T-helper 2 cell treated with Interferon-gamma antibody and Interleukin-4, amounts not matched to agents 100 ng/mL and 5 ng/mL, for 36 hours (primary cell): Measurements from ENCODE around the gene CFAP74. TPM values are rescaled to one million over a fixed set of nuclear protein-coding genes. Genes with fewer than 3 reads are reported as not detected.
"Not testable (repeated sequence)": the region's sequence is repeated elsewhere in the genome, so short reads cannot be mapped to it uniquely, and the experiment has no call there.

Experiments
- intact Hi-C: fragments of 100-400 bp; cut with micrococcal nuclease; formaldehyde crosslinking; loops from one replicate; pipeline ENCODE4 v1.15.1; 2023
- total RNA-seq: library from RNA; stranded (reverse); gene quantifications from 2 replicates; pipeline ENCODE4 v1.2.3, GENCODE V29; 2022

The CFAP74 gene
- total RNA-seq, 1 donor from 2014 or later, result not detected

DNA sequence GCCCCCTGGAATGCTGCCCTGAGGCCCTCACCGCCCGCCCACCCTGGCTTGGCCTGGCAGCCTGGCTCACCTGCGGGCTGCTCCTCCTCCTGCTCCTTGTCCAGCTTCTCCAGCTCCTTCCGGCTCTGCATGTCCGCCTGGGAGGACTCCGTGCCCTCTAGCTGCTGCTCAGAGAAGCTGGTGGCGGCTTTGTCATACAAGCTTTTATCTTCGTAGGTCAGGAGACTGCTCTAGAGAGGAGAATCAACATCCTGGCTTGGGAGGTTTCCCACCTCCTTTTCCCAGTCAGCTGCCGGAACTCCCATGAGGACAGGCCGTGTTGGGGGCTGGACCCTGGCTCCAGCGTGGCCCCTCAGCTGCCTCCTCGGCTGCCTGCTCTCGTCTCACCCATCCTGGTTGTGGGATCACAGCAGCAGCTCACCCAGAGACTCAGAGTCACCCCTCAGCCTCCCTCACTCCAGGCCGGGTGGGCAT is 47.9 kb downstream of the CFAP74 start:
- intact Hi-C loops, result no loop called here

DNA sequence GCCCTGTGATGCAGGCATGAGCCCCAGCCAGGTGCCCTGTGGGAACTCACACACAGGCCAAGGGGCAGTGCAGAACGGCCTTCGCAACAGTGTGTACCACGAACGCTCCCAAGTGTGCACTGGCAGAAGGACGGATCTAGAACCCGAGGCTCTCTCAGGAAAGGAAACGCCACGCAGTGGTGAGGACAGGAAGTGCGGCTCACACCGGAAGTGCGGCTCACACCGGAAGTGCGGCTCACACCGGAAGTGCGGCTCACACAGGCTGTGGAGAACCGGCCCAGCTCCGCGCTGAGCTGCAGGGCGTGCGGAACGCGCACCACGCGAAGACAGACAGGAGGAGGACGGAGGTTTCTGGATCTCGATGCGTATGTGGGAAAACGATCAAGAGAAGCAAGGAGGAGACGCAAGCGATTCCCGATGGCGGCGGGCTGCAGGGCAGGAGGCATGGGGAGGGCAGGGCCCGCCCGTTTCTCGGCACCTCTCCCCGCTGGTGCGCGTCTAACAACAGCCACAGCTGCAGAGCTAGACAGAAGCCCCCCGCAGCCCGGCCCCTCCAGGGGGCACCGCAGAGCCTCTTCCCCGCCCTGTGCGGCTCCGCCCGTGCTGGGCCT is 48.6 kb downstream of the CFAP74 start:
- intact Hi-C loops, result no loop called here

DNA sequence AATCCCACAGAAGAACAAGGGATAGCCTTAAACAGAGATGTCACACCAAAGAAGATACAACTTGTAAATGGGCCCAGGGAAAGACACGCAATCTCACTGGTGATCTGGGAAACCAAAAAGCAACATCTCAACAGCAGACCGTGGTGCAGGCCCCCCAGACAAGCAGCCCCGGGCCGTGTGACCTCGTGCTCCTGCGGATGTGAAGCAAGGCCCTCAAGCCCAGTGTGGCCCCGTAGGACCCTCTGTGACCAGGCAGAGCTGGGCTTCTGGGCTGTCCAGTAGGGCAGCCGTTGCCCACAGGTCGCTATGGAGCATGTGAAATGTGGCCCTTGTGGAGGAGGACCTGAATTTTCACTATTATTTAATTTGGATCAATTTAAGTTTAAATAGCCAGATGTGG is 49.6 kb downstream of the CFAP74 start:
- intact Hi-C loops, result no loop called here

DNA sequence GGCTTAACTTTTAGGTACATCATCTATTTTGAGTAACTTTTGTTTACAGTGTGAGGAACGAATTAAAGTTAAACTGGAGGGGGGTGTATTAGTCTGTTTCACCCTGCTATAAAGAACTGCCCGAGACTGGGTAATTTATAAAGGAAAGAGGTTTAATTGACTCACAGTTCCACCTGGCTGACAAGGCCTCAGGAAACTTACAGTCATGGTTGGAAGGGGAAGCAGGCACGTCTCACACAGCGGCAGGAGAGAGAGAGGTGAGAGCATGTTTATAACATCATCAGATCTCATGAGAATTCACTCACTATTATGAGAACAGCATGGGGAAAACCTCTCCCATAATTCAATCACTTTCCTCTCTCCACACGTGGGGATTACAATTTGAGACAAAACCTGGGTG is 52.6 kb downstream of the CFAP74 start:
- intact Hi-C loops, result no loop called here

DNA sequence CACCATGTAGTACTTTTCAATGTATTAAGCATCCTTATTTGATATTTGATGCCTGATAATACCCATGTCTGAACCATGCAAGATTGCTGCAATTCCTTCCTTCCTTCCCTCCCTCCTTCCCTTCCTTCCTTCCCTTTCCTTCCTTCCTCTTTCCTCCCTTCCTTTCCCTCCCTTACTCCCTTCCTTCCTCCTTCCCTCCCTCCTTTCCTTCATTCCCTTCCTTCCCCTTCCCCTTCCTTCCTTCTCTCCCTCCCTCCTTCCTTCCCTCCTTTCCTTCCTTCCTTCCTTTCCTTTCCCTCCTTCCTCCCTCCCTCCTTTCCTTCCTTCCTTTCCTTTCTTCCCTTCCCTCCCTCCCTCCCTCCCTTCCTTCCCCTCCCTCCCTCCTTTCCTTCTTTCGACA is 54.8 kb downstream of the CFAP74 start:
- intact Hi-C loops, result no loop called here

DNA sequence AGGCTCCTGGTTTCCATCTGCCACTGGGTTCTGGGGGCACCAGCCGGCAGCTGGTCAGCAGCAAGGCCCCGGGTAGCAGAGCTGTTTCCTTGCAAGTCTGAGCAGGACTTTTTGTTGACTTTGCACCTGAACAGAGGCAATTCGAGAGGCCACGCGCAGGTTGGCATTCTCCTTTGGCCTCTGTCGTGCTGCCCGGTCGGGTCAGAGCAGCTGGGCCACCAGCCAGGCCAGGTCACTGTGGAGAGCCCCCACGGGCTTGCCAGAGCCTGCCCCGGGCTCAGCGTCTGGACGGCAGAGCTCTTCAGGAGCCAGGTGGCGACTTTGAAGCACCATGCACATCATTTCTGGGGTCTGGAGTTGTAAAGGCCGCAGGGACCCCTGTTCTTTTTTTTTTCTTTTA is 56.1 kb downstream of the CFAP74 start:
- intact Hi-C loops, result no loop called here

DNA sequence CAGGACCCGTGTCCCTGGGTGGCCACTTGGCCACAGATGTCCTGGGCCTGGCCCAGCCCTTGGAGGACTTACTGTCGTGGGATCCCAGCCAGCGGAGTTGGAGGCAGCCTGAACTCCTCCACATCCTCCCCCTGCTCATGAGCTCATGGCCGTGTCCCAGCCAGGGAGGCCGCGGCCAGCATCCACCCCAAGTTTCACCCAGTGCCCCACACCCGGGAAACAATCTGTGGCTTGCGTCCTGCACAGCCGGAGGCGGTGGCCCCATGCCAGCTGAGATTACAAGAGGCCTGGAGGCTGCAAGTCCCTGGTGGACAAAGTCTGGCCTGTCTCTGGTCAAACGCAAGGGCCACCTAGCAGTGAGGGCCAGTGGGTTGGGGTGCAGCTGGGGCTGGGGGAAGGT is 57.0 kb downstream of the CFAP74 start:
- intact Hi-C loops, result no loop called here

DNA sequence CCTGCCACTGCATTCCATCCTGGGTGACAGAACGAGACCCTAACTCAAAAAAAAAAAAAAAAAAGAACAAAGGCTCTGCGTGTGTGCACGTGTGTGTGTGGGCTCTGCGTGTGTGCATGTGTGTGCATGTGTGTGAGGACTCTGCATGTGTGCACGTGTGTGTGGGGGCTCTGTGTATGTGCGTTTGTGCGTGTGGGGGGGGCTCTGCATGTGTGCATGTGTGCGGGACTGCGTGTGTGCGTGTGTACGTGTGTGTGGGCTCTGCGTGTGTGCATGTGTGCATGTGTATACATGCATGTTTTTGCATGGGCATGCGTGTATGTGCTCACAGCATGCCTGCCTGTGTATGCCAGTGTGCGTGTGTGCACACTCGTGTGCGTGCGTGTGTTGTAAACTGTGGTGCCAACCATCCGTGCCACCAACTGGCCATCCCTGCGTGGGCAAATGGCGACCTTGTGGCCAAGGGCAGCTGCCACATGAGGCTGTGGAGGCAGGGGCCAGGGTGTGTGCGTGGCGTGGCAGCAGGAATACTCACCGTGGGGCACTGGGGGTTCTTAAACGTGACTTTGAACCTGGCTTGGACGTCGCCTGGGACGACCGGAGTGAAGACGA is 57.7 kb downstream of the CFAP74 start:
- intact Hi-C loops, result no loop called here

DNA sequence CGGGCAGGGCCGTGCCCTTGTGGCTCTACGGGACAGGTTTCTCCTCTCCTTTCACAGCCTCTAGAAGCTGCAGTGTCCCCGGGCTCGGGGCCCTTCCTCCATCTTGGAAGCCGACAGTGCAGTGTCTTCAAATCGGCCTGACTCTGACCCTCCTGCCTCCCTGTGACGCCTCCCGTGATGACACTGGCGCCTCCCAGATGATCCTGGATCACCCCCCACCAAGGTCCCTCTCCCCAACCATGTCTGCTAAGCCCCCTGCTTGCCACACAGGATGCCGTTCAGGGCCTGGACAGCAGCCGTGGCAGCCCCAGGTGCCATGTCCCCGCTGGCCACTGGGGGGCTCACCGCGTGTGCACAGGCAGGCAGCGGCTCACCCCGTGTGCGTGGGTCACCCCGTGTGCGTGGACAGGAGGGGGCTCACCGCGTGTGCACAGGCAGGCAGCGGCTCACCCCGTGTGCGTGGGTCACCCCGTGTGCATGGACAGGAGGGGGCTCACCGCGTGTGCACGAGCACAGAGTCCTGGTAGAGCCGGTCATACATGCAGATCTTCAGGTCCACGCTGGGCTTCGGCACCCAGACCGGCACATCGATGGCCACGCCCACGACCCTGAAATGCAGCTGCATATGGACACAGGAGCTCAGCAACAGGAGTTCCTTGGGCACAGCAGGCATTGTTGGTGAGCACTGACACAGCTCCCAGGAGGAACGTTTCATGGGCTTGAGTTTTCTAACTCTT is 59.6 kb downstream of the CFAP74 start:
- intact Hi-C loops, result no loop called here

DNA sequence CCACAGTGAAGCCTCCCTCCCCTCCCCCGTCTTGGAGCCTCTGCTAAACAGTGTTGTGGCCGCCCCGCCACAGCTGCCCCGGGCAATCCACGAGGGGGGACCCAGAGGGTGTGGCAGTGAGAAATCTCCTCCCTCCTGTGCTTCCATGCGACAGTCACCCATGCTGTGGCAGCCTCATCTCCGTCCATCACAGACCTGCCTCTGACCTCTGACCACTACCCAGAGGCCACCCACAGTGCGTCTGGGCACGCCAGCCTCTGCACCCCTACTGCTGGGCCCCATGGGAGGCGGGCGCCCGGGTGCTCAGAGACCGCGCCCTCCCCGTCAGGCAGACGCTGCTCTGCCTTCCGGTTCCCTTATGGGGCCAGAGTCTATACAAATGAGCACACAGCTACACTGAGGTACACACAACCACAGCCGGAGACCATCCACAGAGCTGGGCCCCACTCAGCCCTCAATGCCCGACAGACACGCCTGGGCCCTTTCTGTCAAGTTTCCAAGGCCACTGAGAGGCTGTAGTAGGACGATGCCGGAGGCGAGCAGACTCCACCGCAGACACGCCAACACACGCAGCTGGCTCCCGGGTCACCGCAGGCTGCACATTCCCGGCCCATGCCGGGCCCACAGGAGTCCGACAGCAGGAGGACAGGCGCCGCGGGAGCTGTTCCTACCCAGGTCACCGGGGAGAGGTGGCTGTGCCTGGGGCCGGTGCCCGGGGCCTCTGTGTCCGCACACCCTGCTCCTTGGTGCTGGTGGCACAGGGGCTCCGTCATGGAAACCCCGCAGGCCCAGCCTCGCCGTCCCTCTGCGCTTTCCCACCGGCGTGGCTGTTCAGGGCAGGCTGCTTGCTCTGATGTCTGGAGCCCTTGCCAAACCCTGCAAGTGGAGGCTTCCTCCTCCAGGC is 60.6 kb downstream of the CFAP74 start:
- intact Hi-C loops, result no loop called here

DNA sequence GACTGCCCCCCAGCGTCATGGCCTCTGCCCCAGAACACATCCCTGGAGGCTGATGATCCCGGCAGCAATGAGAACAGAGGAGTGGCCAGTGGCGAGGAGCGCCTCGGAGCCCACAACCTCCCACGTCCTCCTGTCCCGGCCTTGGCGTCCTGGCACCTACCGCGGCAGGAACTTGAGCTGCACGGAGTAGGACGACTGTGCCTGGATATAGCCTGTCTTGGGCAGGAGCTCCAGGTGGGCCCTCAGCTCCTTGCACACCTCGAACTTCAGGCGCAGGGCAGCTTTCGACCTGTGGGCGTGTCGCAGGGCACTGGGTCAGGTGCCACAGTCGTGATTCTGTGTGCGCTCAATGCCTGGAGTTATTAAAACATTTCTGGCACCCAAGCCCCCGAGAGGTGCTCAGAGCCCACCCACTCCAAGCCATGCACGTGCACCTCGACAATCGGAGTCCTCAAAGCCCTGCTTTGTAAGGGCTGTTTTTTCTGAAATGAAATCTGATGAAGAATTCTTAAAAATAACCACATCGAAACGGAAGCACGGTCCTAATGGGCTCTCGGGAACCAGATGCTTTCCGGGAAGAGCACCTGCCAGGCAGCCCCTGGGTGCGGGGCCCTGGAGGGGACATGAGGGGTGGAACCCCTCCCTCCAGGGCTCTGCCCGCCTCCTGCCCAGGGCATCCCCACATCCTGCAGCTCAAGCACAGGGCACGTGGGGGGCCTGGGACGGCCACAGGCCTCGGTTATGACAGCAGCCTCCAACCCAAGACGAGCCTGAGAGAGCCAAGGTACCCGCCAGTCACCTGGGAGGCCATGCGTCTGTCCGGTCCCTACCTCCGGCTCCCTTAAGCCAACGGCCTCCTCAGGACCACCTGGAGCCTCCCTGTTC is 61.5 kb downstream of the CFAP74 start:
- intact Hi-C loops, result no loop called here

DNA sequence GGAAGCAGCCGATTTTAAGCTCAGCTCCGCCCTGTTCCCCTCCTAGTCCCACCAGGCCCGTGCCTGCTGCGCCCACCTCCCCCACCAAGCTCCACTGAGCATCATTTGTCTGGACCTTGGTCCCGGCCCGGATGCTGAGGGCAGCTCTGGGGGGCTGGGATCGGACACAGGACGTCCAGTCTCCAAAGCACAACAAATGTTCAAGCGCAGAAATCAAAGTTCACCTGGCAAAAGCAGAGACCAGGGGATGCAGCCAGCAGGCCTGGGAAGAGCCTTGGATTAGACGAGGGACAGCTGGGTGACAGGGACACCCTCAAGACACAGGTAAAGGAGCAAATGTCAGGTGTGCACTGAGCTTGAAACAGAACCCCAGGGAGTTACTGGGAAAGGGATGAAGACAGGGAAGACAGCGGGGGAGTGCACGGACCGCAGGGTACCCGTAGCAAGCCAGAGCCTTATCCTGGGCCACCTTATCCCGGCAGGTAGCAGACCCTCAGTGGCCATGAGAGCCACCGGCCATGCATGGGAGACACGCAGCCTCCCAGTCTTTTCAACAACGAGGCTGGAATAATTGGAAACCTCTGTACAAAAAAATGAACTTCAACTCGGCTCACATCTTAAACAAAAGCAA is 62.3 kb downstream of the CFAP74 start:
- intact Hi-C loops, result no loop called here

DNA sequence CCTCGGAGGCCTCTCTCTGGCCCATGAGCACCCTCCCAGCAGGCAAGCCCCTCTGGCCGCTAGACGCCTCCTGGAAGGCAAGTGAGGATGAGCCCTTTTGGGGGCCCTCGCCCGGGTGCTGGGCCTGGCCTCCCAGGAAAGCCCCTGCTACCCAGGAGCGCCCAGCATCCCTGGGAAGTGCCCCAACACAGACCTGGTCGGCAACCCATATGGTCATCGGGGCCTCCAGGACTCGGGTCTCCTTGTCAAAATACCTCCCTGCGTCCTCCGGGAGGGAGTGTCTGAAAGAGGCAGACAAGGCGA is 63.5 kb downstream of the CFAP74 start:
- intact Hi-C loops, result no loop called here

DNA sequence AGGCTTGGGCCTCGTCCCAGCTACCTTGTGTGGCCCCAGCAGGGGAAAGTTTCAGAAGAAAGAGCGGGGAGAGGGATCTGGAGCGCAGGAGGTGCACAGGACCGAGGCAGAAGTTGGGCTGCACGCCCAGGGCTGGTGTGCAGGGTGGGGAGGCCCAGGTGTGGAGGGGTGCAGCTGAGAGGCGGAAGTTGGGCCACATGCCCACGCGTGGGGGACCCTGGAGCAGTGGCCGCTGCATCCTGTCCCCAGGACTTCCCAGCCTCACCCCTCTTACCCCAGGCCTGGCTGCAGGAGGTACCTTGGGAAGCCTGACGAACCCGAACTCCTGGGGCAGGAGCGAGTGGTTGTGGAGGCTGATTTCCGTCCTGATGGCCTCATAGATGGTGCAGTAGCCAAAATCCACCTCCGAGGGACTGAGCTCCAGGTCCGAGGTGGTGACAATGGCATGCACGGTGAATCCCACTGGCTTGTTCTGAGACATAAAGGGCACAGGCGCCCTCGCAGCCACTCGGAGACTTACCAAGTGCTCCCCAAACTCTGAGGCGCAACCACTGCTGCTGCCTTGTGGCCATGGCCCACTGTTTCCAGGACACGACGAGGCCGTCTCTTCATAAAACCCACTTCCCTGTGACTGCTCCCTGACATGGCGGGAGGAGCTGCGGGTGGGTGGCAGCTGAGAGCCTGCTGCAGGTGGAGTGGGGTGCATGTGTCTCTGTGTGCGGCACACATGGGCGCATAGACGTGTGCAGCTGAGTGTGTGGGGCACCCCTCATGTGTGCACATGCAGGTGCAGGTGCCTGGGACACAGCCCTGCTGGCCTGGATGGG is 64.1 kb downstream of the CFAP74 start:
- intact Hi-C loops, result no loop called here

DNA sequence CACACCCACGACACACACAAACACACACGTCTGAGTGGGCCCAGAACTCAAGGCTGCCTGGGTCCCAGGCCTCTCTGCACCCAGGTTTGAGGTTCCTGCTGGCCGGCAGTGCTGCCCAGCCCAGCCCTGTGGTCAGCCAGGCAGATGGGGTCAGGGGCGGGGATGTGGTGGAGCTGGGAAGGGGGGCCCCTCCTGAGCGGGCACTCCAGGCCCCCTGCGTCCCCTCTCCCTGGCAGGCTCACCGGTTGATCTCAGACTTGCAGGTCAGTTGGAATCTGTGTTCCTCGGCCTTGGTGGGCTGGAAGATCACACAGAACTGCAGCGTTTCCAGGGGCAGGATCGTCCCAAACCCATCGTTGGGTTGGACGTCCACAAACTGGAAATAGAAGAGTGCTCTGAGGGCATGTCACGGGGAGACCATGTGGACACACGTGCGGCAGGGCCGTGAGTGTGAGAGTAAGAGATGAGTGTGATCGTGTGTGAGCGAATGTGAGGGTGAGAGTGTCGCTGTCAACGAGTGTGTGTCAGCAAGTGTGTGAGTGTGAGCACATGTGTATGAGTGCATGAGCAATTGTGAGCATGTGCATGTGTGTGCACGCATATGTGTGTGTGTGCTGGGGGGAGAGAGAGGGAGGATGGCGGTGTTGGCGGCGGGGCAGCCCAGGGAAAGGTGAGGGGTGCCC is 64.8 kb downstream of the CFAP74 start:
- intact Hi-C loops, result no loop called here

DNA sequence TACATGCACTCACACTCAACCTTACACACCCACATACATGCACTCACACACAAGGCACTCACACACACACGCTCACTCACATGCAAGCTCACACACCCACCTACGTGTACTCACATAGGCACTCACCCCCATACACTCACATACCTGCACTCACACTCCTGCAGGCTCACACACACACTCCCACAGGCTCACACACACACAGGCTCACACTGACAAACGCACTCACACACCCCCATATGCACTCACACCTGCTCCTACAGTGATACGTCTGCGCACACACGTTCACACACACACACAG is 65.4 kb downstream of the CFAP74 start:
- intact Hi-C loops, result no loop called here

DNA sequence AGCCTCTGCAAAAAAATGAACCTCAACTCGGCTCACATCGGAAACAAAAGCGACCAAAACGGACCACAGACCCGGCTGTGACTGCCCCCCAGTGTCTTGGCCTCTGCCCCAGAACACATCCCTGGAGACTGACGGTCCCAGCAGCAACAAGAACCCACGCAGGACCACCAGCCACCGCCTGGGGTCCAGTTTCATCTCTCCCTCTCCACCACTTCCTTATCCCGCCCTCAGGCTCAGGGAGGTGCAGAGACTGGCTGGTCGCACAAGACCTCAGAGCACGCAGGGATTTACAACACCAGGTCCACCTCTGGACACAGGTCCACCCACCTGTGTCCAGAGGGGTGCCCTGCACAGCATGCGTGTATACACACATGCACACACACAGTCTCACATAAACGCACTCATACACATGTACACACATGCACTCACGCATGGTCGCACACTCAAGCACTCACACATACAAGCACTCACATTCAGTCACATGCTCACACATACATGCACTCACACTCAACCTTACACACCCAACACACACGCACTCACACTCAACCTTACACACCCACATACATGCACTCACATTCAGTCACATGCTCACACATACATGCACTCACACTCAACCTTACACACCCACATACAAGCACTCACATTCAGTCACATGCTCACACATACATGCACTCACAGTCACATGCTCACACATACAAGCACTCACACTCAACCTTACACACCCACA is 65.9 kb downstream of the CFAP74 start:
- intact Hi-C loops, result no loop called here

DNA sequence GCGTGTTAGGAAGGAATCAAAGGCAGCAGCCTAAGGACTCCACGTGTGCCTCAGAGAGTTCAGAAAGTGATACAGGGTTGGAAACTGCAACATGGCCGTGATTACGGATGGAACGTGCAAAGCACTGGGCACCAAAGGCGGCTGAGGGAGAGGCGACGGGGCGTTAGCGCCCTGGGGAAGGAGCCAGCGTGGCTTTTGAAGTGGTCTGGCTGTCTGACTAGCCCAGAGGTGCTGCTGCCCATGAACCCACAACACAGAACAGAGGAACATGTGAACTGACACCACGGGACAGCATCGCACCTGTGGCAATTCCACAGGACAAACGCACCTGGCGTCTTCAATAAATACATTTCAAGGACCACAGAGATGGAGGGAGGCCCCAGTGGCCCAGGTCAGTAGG is 66.5 kb downstream of the CFAP74 start:
- intact Hi-C loops, result no loop called here

DNA sequence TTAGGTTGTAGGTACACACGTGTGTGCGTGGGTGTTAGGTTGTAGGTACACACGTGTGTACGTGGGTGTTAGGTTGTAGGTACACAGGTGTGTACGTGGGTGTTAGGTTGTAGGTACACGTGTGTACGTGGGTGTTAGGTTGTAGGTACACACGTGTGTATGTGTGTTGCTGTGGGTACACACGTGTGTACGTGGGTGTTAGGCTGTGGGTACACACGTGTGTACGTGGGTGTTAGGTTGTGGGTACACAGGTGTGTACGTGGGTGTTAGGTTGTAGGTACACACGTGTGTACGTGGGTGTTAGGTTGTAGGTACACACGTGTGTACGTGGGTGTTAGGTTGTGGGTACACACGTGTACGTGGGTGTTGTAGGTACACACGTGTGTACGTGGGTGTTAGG is 68.7 kb downstream of the CFAP74 start:
- intact Hi-C loops, result not testable (repeated sequence)
